ENCODE measurements around the gene GTF3C1. TPM values are rescaled to one million over a fixed set of nuclear protein-coding genes. Genes with fewer than 3 reads are reported as not detected.

GTF3C1 gene
- polyA plus RNA-seq, 1 donor from 2014 or later, result 54.0 TPM

DNA sequence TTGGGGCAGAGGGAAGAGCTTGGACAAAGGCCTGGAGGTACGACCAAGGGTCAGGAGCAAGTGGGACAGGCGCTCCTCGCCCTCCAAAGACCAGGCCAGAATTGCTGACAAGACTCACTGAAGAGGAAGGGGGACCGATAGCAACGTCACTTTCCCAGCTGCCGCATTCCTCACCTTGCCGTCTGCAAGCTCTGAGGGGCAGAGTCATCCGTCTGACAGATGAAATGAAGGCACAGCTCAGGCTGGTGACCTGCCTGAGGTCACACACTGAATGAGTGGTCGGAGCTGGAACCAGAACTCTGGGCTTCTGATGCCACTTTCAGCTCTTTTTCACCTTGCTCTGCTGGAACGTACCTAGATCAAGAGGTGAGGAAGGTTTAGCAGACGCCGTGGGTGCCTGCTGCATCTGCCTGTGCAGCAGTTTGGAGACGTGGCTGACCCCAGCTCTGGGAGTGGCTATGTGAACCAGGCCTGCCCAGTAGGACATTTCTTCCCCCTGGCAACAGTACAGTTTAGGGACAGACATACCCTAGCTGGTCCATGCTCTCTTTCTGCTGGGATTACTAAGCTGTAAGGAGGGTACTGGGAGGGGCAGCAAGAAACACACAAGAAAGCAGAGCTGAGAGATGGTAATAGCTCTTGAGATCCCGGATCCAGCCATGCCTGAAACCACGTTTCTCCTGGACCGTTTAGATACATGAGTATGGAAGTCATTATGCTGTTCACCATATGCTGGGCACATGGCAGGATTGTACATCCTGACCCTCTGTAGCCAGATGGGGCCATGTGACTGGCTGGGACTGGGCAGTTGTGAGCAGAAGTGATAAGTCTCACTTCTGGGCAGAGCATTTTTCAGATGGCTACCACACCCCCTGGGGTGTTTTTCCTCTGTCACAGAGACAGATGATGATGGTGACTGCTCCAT, 96.9 kb downstream of the GTF3C1 start:
- no peaks in the 10 kb centered on the region for H3F3A ChIP-seq (ENCODE audit: insufficient read depth, low read length, poor library complexity, severe bottlenecking)
- no peak overlapping the region for H3K9ac ChIP-seq (ENCODE audit: low read length)
- H3K27ac ChIP-seq (ENCODE audit: low read length), result no peak overlapping the region
- no peak overlapping the region for H3K4me2 ChIP-seq (ENCODE audit: low read length)
- no peak overlapping the region for H2AFZ ChIP-seq (ENCODE audit: low read depth, low read length)
- no peaks in the 10 kb centered on the region for H3K36me3 ChIP-seq (ENCODE audit: insufficient read depth, low read length)
- H4K20me1 ChIP-seq (ENCODE audit: insufficient read depth), result no peaks in the 10 kb centered on the region
- no peak for TF ChIP-seq POLR2AphosphoS5 (IDR thresholded peaks at IDR 0.05)
- TF ChIP-seq TAF1 (IDR thresholded peaks at IDR 0.05; ENCODE audit: low read depth), result no peak
- TF ChIP-seq MXI1 (conservative IDR thresholded peaks at IDR 0.05; ENCODE audit: poor library complexity, severe bottlenecking), result no peak
- TF ChIP-seq EP300 (conservative IDR thresholded peaks at IDR 0.05; ENCODE audit: poor library complexity, severe bottlenecking), result no peak
- TF ChIP-seq, protein P1, sequence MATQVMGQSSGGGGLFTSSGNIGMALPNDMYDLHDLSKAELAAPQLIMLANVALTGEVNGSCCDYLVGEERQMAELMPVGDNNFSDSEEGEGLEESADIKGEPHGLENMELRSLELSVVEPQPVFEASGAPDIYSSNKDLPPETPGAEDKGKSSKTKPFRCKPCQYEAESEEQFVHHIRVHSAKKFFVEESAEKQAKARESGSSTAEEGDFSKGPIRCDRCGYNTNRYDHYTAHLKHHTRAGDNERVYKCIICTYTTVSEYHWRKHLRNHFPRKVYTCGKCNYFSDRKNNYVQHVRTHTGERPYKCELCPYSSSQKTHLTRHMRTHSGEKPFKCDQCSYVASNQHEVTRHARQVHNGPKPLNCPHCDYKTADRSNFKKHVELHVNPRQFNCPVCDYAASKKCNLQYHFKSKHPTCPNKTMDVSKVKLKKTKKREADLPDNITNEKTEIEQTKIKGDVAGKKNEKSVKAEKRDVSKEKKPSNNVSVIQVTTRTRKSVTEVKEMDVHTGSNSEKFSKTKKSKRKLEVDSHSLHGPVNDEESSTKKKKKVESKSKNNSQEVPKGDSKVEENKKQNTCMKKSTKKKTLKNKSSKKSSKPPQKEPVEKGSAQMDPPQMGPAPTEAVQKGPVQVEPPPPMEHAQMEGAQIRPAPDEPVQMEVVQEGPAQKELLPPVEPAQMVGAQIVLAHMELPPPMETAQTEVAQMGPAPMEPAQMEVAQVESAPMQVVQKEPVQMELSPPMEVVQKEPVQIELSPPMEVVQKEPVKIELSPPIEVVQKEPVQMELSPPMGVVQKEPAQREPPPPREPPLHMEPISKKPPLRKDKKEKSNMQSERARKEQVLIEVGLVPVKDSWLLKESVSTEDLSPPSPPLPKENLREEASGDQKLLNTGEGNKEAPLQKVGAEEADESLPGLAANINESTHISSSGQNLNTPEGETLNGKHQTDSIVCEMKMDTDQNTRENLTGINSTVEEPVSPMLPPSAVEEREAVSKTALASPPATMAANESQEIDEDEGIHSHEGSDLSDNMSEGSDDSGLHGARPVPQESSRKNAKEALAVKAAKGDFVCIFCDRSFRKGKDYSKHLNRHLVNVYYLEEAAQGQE (IDR thresholded peaks at IDR 0.05; ENCODE audit: borderline replicate concordance), result no peak
- no peak for TF ChIP-seq SMC3 (conservative IDR thresholded peaks at IDR 0.05; ENCODE audit: poor library complexity)
- TF ChIP-seq EZH2 (IDR thresholded peaks at IDR 0.05; ENCODE audit: borderline replicate concordance, insufficient read depth, low read length, poor library complexity, severe bottlenecking), result no peak
- TF ChIP-seq, protein P2, sequence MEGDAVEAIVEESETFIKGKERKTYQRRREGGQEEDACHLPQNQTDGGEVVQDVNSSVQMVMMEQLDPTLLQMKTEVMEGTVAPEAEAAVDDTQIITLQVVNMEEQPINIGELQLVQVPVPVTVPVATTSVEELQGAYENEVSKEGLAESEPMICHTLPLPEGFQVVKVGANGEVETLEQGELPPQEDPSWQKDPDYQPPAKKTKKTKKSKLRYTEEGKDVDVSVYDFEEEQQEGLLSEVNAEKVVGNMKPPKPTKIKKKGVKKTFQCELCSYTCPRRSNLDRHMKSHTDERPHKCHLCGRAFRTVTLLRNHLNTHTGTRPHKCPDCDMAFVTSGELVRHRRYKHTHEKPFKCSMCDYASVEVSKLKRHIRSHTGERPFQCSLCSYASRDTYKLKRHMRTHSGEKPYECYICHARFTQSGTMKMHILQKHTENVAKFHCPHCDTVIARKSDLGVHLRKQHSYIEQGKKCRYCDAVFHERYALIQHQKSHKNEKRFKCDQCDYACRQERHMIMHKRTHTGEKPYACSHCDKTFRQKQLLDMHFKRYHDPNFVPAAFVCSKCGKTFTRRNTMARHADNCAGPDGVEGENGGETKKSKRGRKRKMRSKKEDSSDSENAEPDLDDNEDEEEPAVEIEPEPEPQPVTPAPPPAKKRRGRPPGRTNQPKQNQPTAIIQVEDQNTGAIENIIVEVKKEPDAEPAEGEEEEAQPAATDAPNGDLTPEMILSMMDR (IDR thresholded peaks at IDR 0.05; ENCODE audit: poor library complexity, severe bottlenecking), result no peak
- TF ChIP-seq RAD21 (conservative IDR thresholded peaks at IDR 0.05), result no peak
- H3K27me3 ChIP-seq (ENCODE audit: insufficient read depth, low read depth, low read length), result no peaks in the 10 kb centered on the region
- H3K4me3 ChIP-seq (ENCODE audit: low read length), result no peak overlapping the region
- H3K79me2 ChIP-seq (replicated peaks; ENCODE audit: insufficient read depth, low read length), result no peaks in the 10 kb centered on the region
- no peaks in the 10 kb centered on the region for H3K9me3 ChIP-seq (ENCODE audit: low read length)
- no peaks in the 10 kb centered on the region for H3K9me2 ChIP-seq (ENCODE audit: insufficient read depth, low read length)

DNA sequence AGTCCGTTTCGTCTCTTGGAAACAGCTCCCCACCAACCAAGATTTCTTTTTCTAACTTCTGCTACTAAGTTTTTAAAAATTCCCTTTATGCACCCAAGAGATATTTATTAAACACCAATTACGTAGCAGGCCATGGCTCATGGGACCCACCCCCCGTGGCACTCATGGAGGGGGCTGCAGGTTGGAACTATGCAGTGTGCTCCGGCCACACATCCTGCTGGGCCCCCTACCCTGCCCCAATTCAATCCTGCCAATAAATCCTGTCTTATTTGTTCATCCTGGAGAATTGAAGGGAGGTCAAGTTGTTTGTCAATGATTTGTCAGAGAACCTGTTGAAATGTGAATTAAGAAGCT, 99.5 kb downstream of the GTF3C1 start:
- TF ChIP-seq MXI1 (conservative IDR thresholded peaks at IDR 0.05; ENCODE audit: poor library complexity, severe bottlenecking) (no peak), RAD21 (conservative IDR thresholded peaks at IDR 0.05) (no peak)
- TF ChIP-seq, protein P2 (IDR thresholded peaks at IDR 0.05; ENCODE audit: poor library complexity, severe bottlenecking), result no peak
- no peak overlapping the region for H3K4me3 ChIP-seq (ENCODE audit: low read length)
- no peaks in the 10 kb centered on the region for H3K9me2 ChIP-seq (ENCODE audit: insufficient read depth, low read length)
- no peaks in the 10 kb centered on the region for H3K36me3 ChIP-seq (ENCODE audit: insufficient read depth, low read length)
- H3K79me2 ChIP-seq (replicated peaks; ENCODE audit: insufficient read depth, low read length), result no peaks in the 10 kb centered on the region
- H4K20me1 ChIP-seq (ENCODE audit: insufficient read depth), result no peaks in the 10 kb centered on the region
- no peak overlapping the region for H3K27ac ChIP-seq (ENCODE audit: low read length)
- no peaks in the 10 kb centered on the region for H3K27me3 ChIP-seq (ENCODE audit: insufficient read depth, low read depth, low read length)
- H3F3A ChIP-seq (ENCODE audit: insufficient read depth, low read length, poor library complexity, severe bottlenecking), result no peaks in the 10 kb centered on the region
- H3K9me3 ChIP-seq (ENCODE audit: low read length), result no peaks in the 10 kb centered on the region
- no peak overlapping the region for H3K9ac ChIP-seq (ENCODE audit: low read length)
- H2AFZ ChIP-seq (ENCODE audit: low read depth, low read length), result no peak overlapping the region
- H3K4me2 ChIP-seq (ENCODE audit: low read length), result no peak overlapping the region
